ENCODE data around the gene SUPT6H.
"Not testable (repeated sequence)": the region's sequence is repeated elsewhere in the genome, so short reads cannot be mapped to it uniquely, and the experiment has no call there.

SUPT6H gene

DNA sequence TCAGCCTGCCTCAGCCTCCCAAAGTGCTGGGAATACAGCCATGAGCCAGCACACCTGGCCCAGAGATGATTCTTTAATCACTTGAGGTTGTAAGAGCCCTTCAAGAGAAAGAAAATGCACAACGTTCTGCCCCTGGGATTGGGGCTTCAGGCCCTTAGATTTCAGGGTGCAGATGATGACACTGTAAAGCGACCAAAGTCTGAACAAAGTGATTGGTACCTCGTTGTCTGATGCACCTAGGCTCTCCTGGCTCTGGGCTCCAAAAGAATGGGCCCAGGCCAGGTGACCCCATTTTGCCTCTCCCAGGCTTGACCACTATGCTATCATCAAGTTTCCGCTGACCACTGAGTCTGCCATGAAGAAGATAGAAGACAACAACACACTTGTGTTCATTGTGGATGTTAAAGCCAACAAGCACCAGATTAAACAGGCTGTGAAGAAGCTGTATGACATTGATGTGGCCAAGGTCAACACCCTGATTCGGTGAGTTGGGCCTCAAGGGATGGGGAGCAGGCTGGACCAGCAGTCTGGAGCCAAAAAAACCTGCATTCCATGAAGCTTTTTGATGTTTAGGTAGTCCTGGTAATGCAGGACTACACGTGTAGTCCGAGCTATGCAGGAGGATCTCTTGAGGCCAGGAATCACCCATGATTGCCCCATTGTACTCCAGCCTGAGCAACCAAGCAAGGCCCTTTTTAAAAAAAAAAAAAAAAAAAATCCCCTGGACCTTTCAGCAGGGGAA lies 60.6 kb downstream of the SUPT6H start:
- DNase-seq, result no peak

DNA sequence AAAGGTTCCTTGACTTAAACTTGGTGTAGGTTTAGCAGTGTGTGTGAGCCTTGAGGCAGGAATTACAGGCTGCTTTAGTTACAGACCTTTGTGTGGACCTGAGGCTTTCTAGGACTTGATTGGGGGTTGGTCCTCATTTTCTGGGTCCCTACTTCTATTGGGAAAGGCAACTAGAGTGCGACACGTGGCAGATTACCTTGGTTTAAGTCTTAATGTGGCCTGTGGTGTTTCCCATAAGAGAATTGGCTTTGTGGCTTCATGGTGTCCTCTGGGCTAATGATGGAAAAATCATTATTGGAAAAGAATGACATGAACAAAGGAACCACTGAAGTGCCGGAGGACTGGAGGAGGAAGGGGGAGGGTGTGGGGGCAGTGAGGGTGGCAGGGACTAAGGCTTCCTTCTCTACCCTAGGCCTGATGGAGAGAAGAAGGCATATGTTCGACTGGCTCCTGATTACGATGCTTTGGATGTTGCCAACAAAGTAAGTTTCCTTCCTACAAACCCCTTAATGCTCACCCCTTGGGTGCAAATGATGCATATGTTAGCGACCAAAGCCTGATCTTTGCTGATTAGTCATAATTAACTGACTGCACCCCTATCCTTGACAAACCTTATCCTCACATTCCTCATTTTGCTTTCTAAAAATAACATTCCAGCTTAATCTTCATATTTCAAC lies 61.3 kb downstream of the SUPT6H start:
- no peak for DNase-seq

DNA sequence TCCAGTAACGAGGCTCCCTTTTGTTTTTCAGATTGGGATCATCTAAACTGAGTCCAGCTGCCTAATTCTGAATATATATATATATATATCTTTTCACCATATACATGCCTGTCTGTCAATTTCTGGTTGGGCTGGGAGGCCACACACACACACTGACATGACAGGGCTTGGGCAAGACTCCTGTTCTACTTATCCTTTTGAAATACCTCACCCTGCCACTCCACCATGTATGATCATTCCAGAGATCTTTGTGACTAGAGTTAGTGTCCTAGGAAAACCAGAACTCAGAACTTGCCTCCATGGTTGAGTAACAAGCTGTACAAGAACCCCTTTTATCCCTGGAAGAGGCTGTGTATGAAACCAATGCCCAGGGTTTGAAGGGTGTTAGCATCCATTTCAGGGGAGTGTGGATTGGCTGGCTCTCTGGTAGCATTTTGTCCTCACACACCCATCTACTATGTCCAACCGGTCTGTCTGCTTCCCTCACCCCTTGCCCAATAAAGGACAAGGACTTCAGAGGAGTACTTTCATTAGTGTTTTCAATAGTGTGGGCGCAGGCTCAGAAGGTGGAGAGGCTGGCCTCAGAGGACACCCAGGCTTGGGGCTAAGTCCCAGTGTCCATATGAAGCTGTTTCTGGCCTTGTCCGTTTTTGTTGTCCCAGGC lies 62.0 kb downstream of the SUPT6H start:
- DNase-seq, result not testable (repeated sequence)

DNA sequence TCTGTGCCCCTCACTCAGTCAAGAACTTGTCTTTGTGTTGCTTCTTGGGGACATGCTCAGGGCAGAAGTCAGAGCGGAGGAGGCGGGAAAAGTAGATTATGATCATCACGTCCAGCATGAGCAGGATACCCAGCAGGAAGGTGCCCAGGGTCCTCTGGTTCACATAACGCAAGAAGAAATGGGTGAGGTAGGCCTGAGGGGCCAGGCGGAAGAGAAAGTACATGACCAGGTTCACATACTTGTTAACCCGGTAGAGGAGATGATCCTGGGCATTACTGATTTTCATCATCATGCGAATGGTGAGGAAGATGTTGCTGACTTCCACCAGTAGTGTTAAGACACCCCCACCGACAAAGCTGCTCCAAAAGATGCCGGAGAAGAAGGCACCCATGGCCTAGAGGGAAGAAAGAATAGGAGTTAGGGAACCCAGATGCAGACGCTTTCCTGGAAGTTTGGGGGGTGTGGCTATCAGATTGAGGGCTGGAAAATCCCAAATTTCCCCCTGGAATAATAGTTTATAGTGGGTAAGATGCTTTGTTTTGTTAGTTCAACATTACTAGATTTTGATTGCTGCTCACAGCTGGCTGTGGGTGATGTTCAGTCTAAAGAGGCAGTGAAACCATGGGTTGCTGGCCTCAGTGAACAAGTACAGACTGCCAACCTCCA lies 62.6 kb downstream of the SUPT6H start:
- no peak for DNase-seq

DNA sequence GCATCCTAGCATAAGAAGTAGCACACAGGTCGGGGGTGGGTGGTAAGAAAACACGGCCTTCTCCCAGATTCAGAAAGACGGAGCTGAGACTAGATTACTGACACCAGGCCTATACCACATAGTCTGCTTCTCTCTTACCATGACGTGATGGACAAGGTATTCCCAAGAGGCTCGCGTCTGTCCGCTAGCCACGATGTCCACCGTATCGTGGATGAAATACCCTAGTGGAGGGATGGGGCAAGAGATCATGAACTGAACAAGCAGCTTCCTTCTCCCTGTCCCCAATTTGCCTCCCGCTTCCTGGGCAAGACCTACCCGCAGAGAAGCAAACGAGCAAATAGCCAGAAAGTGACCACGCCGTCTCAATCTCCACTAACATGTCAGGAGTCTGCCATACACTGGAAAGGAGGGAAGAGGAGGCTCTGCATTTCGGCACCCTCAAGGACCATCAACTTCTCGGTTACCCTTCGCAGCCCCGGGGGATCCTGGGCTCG lies 63.2 kb downstream of the SUPT6H start:
- DNase-seq, result peak; percentile 50

DNA sequence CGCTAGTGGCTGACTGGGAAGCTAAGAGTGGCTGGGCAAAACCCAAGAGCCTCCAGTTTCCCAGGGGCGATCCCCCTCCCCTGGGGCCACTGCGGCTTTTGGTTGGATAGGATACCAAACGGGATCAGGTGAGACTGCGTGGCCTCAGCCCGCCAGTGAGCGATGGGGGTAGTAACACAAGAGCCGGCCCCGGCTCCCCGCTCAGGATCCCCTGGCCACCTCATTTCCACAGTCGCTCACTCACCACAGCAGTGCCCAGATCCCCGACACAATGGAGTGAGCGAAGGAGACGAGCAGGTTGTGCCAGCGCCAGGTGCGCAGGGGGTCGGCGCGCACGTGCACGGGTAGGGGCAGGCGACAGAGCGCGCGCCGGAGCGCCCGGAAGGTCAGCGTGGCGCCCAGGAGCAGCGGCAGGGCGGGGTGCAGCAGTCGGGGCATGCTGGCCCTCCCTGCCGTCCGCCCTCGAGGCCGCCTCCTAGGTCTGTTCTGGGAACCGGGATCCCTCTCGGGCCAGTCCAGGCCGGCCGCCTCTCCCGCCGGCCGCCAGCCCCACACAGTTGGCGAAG lies 63.7 kb downstream of the SUPT6H start:
- no peak for DNase-seq

DNA sequence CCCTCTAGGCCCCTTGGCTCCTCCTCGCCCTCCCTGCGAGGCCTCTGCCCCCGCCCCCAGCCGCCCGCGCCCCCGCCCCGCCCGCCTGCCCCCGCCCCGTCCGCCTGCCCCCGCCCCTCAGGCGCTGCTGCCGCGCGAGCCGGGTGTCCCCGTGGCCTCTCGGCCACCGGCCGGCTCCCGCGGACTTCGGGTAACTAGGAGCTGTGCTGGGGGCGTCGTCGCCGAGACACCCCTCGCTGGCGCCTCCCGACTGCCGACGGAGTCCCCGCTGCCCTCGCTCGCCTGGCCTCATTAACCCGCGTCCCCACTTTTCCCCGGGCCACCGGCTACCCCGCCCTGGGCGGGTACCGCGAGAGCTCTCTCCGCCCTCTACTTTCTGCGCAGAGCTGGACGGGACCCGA lies 64.2 kb downstream of the SUPT6H start, which contains the start of gene TLCD1:
Gene TLCD1, minus strand, starts transcription at position 8 of the 401 bp plus-strand sequence. CDS start 136 bp downstream, outside the sequence.
- DNase-seq, result peak; percentile 62

DNA sequence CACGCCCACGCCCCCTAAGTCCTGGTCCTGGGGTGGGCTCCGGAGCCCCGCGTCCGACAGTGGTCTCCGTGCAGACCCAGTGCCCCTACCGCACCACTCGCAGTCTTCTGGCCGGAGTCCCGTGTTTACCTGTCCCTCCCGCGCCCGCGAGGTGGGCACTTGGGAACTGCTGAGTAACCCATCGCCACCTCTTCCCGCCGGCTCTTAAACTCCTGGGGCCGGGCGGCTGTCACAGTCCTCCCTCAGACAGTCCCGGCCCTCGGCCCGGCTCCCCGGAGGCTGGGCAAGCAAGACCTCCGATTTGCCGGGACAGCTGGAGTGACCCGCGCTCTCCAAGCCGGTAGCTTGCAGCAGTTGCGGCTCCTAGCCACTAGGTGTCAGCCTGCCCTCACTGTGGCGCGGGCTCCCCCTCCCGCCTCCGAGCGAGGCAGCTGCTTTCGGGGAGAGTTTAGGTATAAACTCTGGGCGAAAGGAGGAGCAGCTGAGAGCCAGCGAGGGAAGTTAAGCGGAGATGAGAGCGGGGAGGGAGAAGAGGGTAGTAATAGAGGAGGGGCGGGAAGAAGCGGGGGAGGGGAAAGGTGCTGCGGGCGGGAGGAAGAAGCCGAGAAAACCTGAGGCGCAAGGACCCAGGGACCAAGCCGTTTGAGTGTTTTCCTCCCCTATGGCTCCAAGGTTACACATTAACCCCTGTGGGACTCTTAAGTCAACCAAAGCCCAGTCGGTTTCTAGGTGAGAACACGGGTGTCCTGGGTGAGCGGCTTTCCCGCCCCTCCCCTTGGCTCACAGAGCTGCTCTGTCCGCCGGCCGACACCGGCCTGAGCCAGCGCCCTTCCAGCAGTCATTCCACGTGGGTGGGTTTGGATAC lies 64.9 kb downstream of the SUPT6H start:
- peak; percentile 94 for DNase-seq

DNA sequence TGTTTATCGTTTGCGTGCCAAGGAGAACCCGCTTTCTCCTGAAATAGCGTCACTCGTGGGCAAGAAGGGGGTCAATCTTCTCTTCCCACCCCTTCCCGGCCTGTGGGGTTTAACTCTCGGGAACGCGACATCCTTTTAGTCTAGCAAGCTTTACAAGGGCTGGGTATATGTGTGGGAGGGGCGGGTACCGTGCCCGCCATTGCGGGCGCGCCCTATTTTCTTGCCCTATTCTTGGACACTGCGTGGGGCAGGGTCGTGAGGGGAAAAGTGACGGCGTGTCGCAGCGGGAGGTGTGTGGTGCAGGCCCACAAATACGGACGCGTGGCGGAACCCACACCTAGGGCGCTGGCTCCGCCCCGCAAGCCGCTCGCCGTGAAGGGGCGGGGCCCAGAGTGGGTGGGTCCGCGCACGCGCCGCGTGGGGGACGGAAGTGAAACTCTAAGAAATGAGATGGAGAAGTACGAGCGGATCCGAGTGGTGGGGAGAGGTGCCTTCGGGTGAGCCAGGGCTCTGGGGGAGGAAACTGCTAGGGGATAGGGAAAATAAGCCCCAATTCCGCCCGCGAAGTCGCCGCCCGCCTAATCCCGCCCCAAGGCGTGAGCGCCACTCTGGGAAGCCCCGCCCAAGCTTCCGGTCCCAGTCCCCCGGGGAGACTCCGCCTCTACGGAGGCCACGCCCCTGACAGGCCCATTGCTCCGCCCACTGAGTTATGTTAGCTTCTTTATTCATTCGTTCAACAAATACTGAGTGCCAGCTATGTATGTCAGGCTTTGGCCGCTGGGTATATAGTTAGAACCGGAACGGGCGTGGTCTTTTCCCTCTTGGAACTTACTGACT lies 66.6 kb downstream of the SUPT6H start, which contains the start of gene NEK8:
Gene NEK8, plus strand, starts transcription at position 425 of the 837 bp plus-strand sequence. Its CDS starts 26 bp downstream, at position 451.
- peak; percentile 91 for DNase-seq

DNA sequence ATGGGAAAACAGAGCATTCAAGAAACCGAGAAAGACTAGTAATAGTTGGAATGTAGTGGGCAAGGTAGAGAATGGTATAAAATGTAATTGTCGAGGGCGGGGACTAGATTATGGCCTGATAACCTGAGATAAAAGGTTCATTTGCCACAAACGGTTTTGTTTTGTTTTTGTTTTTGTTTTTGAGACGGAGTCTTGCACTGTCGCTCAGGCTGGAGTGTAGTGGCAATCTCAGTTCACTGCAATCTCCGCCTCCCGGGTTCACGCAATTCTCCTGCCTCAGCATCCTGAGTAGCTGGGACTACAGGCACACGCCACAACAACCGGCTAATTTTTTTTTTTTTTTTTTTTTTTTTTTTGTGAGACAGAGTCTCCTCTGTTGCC lies 67.9 kb downstream of the SUPT6H start:
- no peak for DNase-seq

DNA sequence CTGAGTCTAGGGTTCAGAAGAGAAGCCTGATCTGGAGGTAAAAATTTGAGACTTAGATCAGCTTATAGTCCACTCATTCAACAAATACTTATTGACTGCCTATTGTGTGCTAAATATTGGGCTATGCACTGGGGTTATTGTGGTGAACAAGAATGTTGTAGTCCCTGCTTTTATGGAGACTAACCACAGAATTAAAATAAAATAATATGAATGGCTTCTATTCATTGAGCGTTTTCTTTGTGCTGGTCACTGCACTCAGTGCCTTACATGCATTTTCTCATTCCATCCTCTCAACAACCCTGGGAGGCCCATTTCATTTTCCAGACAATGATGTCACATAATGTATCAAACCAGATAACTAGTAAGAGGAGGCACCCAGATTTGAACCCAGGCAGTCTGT lies 71.3 kb downstream of the SUPT6H start:
- DNase-seq, result no peak

DNA sequence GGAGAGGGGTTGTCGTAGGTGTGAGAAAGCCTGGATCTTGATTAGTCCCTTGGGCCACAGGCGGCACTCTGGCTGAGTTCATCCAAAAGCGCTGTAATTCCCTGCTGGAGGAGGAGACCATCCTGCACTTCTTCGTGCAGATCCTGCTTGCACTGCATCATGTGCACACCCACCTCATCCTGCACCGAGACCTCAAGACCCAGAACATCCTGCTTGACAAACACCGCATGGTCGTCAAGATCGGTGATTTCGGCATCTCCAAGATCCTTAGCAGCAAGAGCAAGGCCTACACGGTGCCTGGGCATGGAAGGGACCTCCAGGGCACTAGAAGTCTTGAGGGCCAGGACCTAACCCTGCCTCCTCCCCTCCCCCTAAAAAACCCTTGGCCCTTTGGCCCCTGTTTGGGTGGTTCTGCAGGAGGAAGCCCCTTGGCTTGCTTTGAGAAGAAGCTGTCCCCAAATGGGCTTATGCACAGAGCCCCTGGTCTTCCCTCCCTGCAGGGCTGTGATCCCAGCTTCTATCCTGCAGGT lies 72.8 kb downstream of the SUPT6H start:
- no peak for DNase-seq

DNA sequence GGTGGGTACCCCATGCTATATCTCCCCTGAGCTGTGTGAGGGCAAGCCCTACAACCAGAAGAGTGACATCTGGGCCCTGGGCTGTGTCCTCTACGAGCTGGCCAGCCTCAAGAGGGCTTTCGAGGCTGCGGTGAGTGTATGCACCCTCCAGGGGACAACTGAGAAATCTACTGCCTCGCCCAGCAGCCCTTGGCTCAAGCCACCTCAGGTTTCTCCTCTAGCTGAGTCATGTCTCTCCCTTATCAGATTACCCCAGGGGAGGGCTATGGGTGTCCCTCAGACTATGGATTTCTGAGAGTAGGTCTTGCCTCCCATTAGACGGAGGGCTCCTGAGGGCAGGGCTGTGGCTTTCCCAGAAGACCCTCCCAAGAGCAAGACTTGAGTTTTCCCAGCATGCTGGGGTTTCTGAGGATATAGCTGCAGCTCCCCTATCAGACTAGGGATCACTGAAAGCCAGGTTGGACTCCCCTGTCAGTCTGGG lies 73.3 kb downstream of the SUPT6H start:
- no peak for DNase-seq

DNA sequence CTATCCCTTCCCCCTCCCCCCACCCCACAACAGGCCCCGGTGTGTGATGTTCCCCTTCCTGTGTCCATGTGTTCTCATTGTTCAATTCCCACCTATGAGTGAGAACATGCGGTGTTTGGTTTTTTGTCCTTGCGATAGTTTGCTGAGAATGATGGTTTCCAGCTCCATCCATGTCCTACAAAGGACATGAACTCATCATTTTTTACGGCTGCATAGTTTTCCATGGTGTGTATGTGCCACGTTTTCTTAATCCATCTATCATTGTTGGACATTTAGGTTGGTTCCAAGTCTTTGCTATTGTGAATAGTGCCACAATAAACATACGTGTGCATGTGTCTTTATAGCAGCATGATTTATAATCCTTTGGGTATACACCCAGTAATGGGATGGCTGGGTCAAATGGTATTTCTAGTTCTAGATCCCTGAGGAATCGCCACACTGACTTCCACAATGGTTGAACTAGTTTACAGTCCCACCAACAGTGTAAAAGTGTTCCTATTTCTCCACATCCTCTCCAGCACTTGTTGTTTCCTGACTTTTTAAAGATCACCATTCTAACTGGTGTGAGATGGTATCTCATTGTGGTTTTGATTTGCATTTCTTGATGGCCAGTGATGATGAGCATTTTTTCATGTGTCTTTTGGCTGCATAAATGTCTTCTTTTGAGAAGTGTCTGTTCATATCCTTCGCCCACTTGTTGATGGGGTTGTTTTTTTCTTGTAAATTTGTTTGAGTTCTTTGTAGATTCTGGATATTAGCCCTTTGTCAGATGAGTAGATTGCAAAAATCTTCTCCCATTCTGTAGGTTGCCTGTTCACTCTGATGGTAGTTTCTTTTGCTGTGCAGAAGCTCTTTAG lies 74.1 kb downstream of the SUPT6H start:
- not testable (repeated sequence) for DNase-seq

DNA sequence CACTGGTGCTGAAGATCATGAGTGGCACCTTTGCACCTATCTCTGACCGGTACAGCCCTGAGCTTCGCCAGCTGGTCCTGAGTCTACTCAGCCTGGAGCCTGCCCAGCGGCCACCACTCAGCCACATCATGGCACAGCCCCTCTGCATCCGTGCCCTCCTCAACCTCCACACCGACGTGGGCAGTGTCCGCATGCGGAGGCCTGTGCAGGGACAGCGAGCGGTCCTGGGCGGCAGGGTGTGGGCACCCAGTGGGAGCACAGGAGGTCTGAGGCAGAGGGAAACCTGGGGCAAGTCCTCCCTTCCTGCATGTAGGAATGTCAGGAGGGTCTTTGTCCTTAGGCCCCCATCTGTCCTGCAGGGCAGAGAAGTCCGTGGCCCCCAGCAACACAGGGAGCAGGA lies 75.3 kb downstream of the SUPT6H start:
- no peak for DNase-seq

DNA sequence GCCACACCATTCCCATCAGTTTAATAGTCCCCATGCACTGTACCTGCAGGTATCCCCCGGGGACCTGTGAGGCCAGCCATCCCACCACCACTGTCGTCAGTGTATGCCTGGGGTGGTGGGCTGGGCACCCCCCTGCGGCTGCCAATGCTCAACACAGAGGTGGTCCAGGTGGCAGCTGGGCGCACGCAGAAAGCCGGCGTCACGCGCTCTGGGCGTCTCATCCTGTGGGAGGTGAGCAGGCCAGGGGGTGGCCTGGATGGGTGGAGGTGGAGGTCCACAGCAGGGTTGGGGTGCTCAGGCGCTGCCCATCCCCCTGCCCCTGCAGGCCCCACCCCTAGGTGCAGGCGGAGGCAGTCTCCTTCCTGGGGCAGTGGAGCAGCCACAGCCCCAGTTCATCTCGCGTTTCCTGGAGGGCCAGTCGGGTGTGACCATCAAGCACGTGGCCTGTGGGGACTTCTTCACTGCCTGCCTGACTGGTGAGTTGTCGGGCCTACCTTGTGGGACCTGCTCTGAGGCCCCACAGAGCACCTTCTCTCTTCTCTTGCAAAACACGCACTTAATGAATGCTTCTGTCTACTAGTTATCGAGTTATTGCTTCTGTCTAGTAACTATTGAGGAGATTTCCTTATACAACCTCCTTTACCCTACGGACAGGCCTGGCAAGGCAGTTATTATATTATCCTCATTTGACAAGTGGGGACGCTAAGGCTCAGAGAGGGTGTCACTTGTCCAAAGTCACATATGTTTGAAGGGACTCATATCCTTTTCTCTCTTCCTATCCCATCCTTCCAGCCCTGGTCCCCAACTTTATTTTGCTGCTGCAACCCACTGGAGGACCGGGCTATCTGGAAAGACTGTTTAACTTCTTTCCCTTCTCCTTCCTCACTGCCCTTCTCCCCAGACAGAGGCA lies 76.0 kb downstream of the SUPT6H start:
- no peak for DNase-seq

DNA sequence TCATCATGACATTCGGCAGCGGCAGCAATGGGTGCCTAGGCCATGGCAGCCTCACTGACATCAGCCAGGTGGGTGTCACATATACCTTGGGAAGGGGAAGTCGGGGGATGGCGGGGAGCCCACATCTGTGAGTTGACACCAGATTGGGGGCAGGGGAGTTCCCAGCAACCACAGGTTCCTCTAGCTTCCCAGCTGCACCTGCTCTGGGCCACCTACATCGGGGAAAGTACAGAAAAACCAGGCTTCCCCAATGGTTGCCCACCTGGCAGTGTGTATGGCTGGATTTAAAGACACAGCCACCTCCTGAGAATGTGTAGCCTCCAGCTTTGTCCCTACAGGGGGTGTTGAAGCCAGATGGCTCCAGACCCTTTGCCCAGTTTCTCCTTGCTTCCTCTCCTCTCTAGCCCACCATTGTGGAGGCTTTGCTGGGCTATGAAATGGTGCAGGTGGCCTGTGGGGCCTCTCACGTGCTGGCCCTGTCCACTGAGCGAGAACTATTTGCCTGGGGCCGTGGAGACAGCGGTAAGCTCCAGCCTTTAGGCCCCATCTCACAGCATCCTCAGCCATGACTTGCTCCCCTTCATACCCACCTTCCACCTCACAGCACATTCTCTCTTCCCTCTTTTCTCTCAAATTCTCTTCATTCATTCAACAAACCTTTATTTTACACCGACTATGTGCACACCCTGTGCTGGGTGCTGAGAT lies 76.8 kb downstream of the SUPT6H start:
- no peak for DNase-seq

Data from fibroblast of skin of right quadriceps (primary cell).